ENCODE measurements around the gene ERCC4. TPM values are rescaled to one million over a fixed set of nuclear protein-coding genes. Genes with fewer than 3 reads are reported as not detected.

ERCC4 gene
- total RNA-seq, 2 donors from 2014 or later = 12.9 to 18.2 TPM

DNA sequence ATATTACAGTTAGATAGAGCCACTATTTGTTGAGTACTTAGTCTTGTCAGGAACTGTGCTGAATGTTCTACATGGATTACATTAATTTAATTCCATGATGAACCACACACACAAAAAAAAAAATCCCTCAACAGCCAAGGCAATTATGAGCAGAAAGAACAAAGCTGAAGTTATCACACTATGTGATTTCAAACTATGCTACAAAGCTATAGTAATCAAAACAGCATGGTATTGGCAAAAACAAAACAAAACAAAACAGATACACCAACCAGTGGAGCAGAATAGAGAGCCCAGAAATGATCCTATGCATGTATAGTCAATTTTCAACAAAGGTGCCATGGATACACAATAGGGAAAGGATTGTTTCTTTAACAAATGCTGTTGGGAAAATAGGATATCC is 8.1 kb upstream of the ERCC4 start:
- H3K27me3 ChIP-seq (ENCODE audit: control insufficient read depth, insufficient read depth, low read length, poor library complexity, severe bottlenecking) = no peaks in the 10 kb centered on the region
- H3K9me3 ChIP-seq (ENCODE audit: control insufficient read depth, low read length) = peaks cover 19% of the 10 kb centered on the region
- no peaks in the 10 kb centered on the region for H3K4me1 Mint-ChIP-seq
- H3K36me3 Mint-ChIP-seq (ENCODE audit: low read depth) = no peaks in the 10 kb centered on the region
- TF ChIP-seq, protein P1, sequence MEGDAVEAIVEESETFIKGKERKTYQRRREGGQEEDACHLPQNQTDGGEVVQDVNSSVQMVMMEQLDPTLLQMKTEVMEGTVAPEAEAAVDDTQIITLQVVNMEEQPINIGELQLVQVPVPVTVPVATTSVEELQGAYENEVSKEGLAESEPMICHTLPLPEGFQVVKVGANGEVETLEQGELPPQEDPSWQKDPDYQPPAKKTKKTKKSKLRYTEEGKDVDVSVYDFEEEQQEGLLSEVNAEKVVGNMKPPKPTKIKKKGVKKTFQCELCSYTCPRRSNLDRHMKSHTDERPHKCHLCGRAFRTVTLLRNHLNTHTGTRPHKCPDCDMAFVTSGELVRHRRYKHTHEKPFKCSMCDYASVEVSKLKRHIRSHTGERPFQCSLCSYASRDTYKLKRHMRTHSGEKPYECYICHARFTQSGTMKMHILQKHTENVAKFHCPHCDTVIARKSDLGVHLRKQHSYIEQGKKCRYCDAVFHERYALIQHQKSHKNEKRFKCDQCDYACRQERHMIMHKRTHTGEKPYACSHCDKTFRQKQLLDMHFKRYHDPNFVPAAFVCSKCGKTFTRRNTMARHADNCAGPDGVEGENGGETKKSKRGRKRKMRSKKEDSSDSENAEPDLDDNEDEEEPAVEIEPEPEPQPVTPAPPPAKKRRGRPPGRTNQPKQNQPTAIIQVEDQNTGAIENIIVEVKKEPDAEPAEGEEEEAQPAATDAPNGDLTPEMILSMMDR (conservative IDR thresholded peaks at IDR 0.05) = no peak
- H3K27ac ChIP-seq (ENCODE audit: low read depth, low read length) = no peak overlapping the region
- peaks cover 21% of the 10 kb centered on the region for H3K9me3 Mint-ChIP-seq
- H3K9ac ChIP-seq (ENCODE audit: extremely low read depth, low read length, poor library complexity, severe bottlenecking) = no peak overlapping the region
- peaks cover 12% of the 10 kb centered on the region for H3K27me3 Mint-ChIP-seq (ENCODE audit: insufficient read depth)
- no peak for DNase-seq
- no peaks in the 10 kb centered on the region for H3K4me1 ChIP-seq (ENCODE audit: control insufficient read depth, insufficient read depth, low read length)
- H3K4me3 ChIP-seq (ENCODE audit: low read length) = no peak overlapping the region
- H3K4me3 Mint-ChIP-seq = no peak overlapping the region
- H3K36me3 ChIP-seq (ENCODE audit: control insufficient read depth, insufficient read depth, low read length) = no peaks in the 10 kb centered on the region
- no peak overlapping the region for H3K27ac Mint-ChIP-seq

DNA sequence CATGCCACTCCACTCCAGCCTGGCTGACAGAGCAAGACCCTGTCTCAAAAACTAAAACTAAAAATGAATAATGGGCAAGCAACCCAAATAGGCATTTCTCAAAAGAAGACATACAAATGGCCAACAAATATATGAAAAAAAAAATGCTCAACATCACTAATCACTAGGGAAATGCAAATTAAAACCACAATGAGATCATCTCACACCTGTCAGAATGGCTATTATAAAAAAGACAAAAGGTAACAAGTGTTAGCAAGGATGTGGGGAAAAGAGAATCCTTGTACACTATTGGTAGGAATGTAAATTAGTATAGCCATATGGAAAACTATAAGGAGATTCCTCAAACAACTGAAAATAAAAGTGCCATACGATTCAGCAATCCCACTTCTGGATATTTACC is 7.1 kb upstream of the ERCC4 start:
- no peaks in the 10 kb centered on the region for H3K27me3 ChIP-seq (ENCODE audit: control insufficient read depth, insufficient read depth, low read length, poor library complexity, severe bottlenecking)
- Mint-ChIP-seq H3K27ac (no peak overlapping the region), H3K9me3 (peaks cover 20% of the 10 kb centered on the region), H3K36me3 (ENCODE audit: low read depth) (no peaks in the 10 kb centered on the region), H3K4me3 (no peak overlapping the region), H3K4me1 (no peaks in the 10 kb centered on the region), H3K27me3 (ENCODE audit: insufficient read depth) (peaks cover 8% of the 10 kb centered on the region)
- no peaks in the 10 kb centered on the region for H3K4me1 ChIP-seq (ENCODE audit: control insufficient read depth, insufficient read depth, low read length)
- no peak overlapping the region for H3K4me3 ChIP-seq (ENCODE audit: low read length)
- no peak for DNase-seq
- no peak overlapping the region for H3K9ac ChIP-seq (ENCODE audit: extremely low read depth, low read length, poor library complexity, severe bottlenecking)
- WGBS, 2 experiments (ENCODE audit: insufficient coverage in 1 of 2, insufficient read length in 1 of 2) = 97 to 100% methylated on average over 1 of the region's 1 CpG
- H3K9me3 ChIP-seq (ENCODE audit: control insufficient read depth, low read length) = peaks cover 19% of the 10 kb centered on the region
- TF ChIP-seq, protein P1 (conservative IDR thresholded peaks at IDR 0.05) = no peak
- H3K27ac ChIP-seq (ENCODE audit: low read depth, low read length) = no peak overlapping the region
- no peaks in the 10 kb centered on the region for H3K36me3 ChIP-seq (ENCODE audit: control insufficient read depth, insufficient read depth, low read length)

DNA sequence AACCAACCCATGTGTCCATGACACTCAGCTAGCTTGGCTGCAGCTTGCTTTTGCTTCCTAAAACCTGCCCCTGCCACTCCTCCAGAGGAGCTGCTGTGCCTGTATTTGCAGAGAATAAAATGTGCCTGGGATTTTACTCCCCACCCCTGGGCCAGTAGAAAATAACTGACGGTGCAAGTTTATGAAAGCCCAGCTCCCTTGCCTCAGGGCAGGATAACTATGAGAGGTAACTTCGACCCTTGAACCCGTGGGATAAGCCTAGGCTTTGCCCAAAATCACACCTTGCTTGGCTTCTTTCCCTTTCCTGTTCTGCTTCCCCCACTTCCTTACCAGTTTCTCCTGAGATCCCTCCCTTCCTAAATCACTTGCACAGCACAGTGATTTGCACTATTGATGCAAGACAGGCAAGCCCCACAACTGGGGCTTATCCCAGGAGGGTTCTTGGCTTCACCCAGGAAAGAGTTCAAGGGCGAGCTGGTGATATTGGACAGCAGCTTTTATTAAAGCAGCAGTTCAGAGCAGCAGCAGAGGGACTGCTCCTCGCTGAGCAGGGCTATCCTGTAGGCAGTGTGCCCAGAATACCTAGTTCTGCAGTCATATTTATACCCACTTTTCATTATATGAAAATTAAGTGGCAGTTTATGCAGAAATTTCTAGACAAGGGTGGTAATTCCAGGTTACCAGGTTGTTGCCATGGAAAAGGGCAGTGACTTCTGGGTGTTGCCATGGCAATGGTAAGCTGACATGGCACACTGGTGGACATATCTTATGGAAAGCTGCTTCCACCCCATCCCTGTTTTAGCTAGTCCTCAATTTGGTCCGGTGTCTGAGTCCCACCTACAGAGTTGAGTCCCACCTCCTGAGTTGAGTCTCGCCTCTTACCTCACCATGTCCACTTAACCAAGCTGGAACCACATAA is 6.3 kb upstream of the ERCC4 start:
- no peaks in the 10 kb centered on the region for H3K4me1 Mint-ChIP-seq
- H3K4me3 ChIP-seq (ENCODE audit: low read length) = no peak overlapping the region
- no peak overlapping the region for H3K9ac ChIP-seq (ENCODE audit: extremely low read depth, low read length, poor library complexity, severe bottlenecking)
- H3K4me1 ChIP-seq (ENCODE audit: control insufficient read depth, insufficient read depth, low read length) = no peaks in the 10 kb centered on the region
- H3K27me3 ChIP-seq (ENCODE audit: control insufficient read depth, insufficient read depth, low read length, poor library complexity, severe bottlenecking) = no peaks in the 10 kb centered on the region
- TF ChIP-seq, protein P1 (conservative IDR thresholded peaks at IDR 0.05) = no peak
- no peaks in the 10 kb centered on the region for H3K36me3 Mint-ChIP-seq (ENCODE audit: low read depth)
- no peaks in the 10 kb centered on the region for H3K36me3 ChIP-seq (ENCODE audit: control insufficient read depth, insufficient read depth, low read length)
- H3K27me3 Mint-ChIP-seq (ENCODE audit: insufficient read depth) = peaks cover 5% of the 10 kb centered on the region
- H3K4me3 Mint-ChIP-seq = no peak overlapping the region
- DNase-seq = no peak
- H3K9me3 ChIP-seq (ENCODE audit: control insufficient read depth, low read length) = peaks cover 19% of the 10 kb centered on the region
- WGBS, 2 experiments (ENCODE audit: insufficient coverage in 1 of 2, insufficient read length in 1 of 2) = 86 to 93% methylated on average over 6 to 7 of the region's 7 CpGs
- H3K9me3 Mint-ChIP-seq = peaks cover 20% of the 10 kb centered on the region
- no peak overlapping the region for H3K27ac Mint-ChIP-seq
- no peak overlapping the region for H3K27ac ChIP-seq (ENCODE audit: low read depth, low read length)
